GM15510 (cell line): ENCODE measurements around the gene DCX.

Experiments
- POLR2A ChIP-seq: IDR thresholded peaks from 3 replicates; pipeline ENCODE4 v1.6.1; 2011; ENCODE audit warnings: borderline replicate concordance; ENCODE audit not compliant: insufficient read length; ENCODE audit errors: extremely low read depth

DCX gene

GRCh38 chrX:111340054-111340453, 71.9 kb downstream of the DCX start:
- no peak for TF ChIP-seq POLR2A

- no peak for TF ChIP-seq POLR2A
Measured at GRCh38 chrX:111339212-111339611, 72.8 kb downstream of the DCX start.

- no peak for TF ChIP-seq POLR2A
Measured at GRCh38 chrX:111338095-111338698, 73.8 kb downstream of the DCX start.

GRCh38 chrX:111337067-111337637, 74.8 kb downstream of the DCX start:
- TF ChIP-seq POLR2A, result no peak

GRCh38 chrX:111336141-111336540, 75.9 kb downstream of the DCX start:
- TF ChIP-seq POLR2A, result no peak

- TF ChIP-seq POLR2A, result no peak
Measured at GRCh38 chrX:111329370-111329769, 82.6 kb downstream of the DCX start.

- no peak for TF ChIP-seq POLR2A
Measured at GRCh38 chrX:111328858-111329257, 83.1 kb downstream of the DCX start.

GRCh38 chrX:111322231-111322855, 89.6 kb downstream of the DCX start:
- TF ChIP-seq POLR2A, result no peak

- TF ChIP-seq POLR2A, result no peak
Measured at GRCh38 chrX:111319451-111319850, 92.5 kb downstream of the DCX start.

- no peak for TF ChIP-seq POLR2A
Measured at GRCh38 chrX:111318901-111319300, 93.1 kb downstream of the DCX start.

GRCh38 chrX:111309083-111309482, 102.9 kb downstream of the DCX start:
- TF ChIP-seq POLR2A, result no peak

- no peak for TF ChIP-seq POLR2A
Measured at GRCh38 chrX:111308039-111308438, 104.0 kb downstream of the DCX start.

- no peak for TF ChIP-seq POLR2A
Measured at GRCh38 chrX:111302284-111302683, 109.7 kb downstream of the DCX start.

GRCh38 chrX:111288841-111289240, 123.2 kb downstream of the DCX start:
- no peak for TF ChIP-seq POLR2A

- no peak for TF ChIP-seq POLR2A
Measured at GRCh38 chrX:111284631-111285293, 127.2 kb downstream of the DCX start.

GRCh38 chrX:111283446-111283845, 128.5 kb downstream of the DCX start:
- no peak for TF ChIP-seq POLR2A
